ENCODE measurements around the gene SPOCK1.

Gene SPOCK1

DNA sequence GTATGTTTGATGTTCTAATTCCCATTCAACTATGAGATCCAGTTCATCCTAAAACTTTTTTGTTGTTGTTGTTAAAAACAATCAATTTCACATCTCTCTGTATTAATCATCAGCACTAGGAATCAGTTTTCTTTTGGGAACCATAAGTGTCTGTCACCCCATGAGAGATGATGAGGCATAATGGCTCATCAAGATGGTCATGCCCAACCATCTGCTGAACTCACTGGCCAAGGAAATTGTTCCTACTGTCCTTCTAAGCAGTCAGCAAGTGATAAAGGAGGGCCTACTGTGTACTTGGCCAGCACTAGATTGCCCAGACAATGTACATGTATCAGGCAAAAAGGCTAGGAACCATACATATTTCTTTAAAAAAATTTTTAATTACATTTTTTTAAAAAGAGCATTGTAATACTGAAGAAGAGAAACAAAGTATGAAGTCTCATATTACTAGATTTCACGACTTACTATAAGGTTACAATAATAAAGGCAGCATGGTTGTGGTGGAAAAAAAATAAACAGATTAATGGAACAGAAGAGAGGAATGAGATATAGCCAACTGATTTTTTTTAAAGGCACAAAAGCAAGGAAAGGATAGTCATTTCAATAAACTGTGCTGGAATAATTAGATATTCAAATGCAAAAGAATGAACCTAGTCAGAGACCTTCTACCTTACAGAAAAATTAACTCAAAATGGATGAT lies 458.3 kb downstream of the SPOCK1 start:
- DNase-seq = no peak

GRCh38 chr5:137040024-137040423 lies 459.1 kb downstream of the SPOCK1 start:
- DNase-seq = no peak

- DNase-seq = no peak
These were observed 461.3 kb downstream of the SPOCK1 start for GRCh38 chr5:137037848-137038247.

DNA sequence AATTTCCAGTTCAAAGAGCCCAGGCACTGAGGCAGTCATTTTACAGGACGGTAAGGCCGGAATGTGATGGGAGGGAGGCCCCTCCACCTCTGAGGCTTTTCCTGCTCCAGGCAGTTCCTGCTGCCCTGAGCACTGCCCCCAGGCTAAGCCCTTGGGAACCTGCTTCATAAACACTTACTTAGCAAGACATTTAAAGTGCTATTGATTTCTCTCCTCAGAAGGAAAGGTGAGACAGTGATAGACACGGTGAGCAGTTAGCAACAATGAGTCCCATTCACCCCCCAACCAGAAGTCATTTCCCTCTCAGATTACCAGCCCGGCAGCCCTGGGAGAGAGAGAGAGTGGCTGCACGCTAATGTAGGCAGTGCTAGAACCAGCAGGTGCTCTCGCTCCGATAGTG lies 462.5 kb downstream of the SPOCK1 start:
- DNase-seq = peak; percentile 11

GRCh38 chr5:137035480-137035878 lies 463.6 kb downstream of the SPOCK1 start:
- DNase-seq = no peak

- no peak for DNase-seq
These were observed 464.2 kb downstream of the SPOCK1 start for GRCh38 chr5:137034764-137035479.

- DNase-seq = no peak
These were observed 464.9 kb downstream of the SPOCK1 start for GRCh38 chr5:137034213-137034612.

DNA sequence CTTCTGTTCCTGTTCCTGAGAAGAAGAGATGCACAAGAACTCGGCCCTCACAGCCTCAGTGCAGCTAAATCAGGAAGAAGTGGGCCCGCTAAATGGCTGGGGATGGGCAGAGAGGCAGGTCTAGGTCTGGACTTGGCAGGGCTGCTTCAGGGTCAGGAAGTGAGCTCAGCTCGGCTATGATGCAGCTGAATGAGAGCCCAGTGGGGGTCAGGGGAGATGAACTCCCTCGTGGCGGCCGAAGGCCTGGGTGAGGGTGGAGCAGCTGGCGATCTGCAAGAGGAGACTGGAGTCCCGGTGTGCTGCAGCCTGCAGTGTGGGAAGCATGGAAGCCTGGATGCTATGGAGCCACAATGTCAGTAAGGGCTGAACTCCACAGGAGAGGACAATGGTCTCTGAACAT lies 466.2 kb downstream of the SPOCK1 start:
- no peak for DNase-seq

- DNase-seq = no peak
These were observed 471.4 kb downstream of the SPOCK1 start for GRCh38 chr5:137027758-137028157.

GRCh38 chr5:137026296-137026695 lies 472.8 kb downstream of the SPOCK1 start:
- no peak for DNase-seq

DNA sequence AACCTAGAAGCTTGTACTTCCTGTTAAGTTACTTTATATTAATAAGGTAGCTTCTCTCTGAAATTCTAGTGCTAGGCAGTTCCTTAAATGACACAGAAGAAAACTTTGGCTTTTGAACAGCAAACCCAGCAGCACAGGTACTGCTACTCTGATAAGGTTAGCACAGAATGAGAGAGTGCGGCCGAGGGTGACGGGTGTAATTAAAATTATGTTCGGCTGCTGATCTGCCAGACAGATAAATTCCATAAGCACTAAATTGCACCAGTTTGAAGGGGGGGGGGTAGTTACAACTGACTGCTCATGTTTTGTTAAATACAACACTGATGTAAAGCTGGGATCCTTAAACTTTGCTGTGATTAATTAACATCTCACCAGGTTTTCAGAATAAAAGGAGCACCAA lies 475.1 kb downstream of the SPOCK1 start:
- DNase-seq = no peak

- no peak for DNase-seq
These were observed 475.8 kb downstream of the SPOCK1 start for GRCh38 chr5:137023371-137023770.

DNA sequence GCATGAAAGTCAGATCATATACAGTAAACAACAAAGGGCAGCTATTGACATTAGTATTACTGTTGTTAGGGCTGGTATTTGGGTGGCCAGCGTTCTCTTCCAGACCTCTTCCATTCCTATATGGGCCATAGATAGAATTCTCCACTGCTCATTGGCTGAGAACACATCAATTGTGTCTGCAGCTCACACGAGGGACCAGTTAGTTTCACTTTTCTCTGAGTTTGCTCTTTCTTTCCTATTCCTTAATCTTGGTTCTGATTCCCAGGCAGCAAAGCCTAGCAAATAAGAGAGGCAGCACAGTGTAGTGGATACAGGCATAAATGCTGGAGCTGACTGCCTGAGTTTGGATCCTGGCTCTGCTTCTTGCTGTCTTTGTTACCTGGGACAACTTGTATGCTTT lies 476.4 kb downstream of the SPOCK1 start:
- no peak for DNase-seq

DNA sequence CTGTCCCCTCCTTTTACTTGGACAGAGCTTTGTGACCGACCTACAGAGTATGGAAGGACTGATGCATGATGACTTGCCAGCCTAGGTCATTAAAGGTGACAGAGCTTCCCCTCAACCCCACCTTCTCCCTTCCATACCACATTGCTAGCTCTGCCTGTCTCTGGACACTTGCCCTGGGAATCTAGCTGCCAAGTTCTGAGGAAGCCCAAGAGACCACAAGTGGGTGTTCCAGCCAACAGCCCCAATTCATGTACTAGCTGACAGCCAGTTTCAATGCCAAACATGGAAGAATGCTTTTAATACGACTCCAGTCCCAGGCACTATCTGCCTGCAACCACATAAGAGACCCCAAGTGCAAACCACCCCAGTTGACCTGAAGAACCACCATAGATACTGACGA lies 477.1 kb downstream of the SPOCK1 start:
- DNase-seq = no peak

DNA sequence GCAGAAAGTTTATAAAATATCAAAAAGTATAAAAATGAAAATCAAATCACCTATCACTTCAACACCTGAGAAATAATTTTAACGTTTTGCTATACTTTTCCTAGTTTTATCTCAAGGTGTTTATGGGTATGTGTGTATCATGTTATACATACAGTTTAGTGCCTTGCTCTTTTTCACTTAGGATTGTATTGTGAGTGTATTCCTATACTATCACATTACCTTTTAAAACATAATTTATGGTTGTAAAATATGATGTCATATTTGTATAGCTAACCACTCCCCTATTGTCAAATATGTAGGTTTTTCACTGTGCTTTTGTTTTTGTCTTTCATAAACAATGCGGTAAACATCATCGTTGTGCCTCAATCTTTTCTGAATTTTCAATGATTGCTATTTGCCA lies 479.9 kb downstream of the SPOCK1 start:
- DNase-seq = no peak

GRCh38 chr5:137016783-137017324 lies 482.3 kb downstream of the SPOCK1 start:
- DNase-seq = no peak

- no peak for DNase-seq
These were observed 483.5 kb downstream of the SPOCK1 start for GRCh38 chr5:137015540-137016116.

- DNase-seq = no peak
These were observed 484.4 kb downstream of the SPOCK1 start for GRCh38 chr5:137014731-137015130.

GRCh38 chr5:137010226-137010625 lies 488.9 kb downstream of the SPOCK1 start:
- DNase-seq = no peak

DNA sequence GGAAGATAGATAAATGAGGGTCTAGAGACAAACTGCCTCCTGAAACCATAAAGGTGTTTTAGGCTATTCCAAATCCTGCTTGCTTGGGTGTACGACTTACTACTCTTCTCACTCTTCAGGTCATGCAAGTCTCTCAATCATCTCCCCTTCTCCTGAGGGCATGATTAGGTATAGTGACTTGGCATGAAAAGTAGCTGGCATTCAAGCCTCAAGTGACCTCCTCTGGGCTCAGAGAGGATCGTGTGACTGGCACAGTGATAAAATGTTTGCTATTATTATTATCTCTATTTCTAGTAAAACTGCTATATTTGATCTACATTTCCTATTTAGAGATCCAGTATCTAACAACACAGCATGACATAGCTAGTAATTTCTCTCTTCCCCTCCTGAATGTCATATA lies 494.8 kb downstream of the SPOCK1 start:
- no peak for DNase-seq

- no peak for DNase-seq
These were observed 498.0 kb downstream of the SPOCK1 start for GRCh38 chr5:137001026-137001569.

GRCh38 chr5:136999787-137000186 lies 499.3 kb downstream of the SPOCK1 start:
- DNase-seq = no peak

GRCh38 chr5:136998854-136999357 lies 500.2 kb downstream of the SPOCK1 start:
- no peak for DNase-seq

DNA sequence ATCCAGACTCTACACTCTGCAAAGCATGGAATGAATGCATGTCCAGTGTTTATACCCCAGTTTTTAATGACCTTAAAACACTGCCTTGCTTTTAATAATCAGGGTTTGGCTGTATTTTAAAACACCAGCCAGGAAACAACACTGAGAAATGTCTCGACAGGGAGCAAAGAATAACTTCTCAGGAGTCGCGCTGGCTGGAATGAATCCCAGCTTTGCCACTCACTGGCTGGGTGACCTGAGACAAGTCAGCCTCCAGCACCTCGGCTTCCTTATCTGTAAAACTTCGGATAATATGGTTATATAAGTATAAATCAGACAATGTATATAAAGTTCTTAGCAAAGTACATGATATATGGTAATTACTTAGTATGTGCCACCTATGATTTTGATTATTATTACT lies 505.0 kb downstream of the SPOCK1 start:
- DNase-seq = no peak
